Uterus (tissue), 4 donors: ENCODE data around the gene RASSF7. TPM values are rescaled to one million over a fixed set of nuclear protein-coding genes. Genes with fewer than 3 reads are reported as not detected.
"Not testable (repeated sequence)": the region's sequence is repeated elsewhere in the genome, so short reads cannot be mapped to it uniquely, and the experiment has no call there.

ENCODE experiments used
- DNase-seq, 2 donors: peaks; one replicate each; pipeline ENCODE4 v3.0.0-alpha.2; 2019 to 2020
- H3K27ac ChIP-seq, 2 donors: fragments of 200-600 bp; sonication (generic); 1 replicate in 1 of 2; 2 replicates in 1 of 2; pipeline ENCODE4 v1.5.1; 2016 to 2018
- H3K27me3 ChIP-seq, 2 donors: fragments of 200-600 bp; sonication (generic); one replicate each; pipeline ENCODE4 v1.5.1; 2018 to 2019; ENCODE audit warnings: control low read depth in 1 of 2
- H3K36me3 ChIP-seq, 2 donors: fragments of 200-600 bp; sonication (generic); one replicate each; pipeline ENCODE4 v1.5.1; 2019; ENCODE audit warnings: control low read depth in 1 of 2
- H3K4me1 ChIP-seq, 2 donors: fragments of 200-600 bp; sonication (generic); one replicate each; pipeline ENCODE4 v1.5.1; 2018 to 2019; ENCODE audit warnings: control low read depth in 1 of 2
- H3K4me3 ChIP-seq, 2 donors: fragments of 200-600 bp; sonication (generic); 1 replicate in 1 of 2; 2 replicates in 1 of 2; pipeline ENCODE4 v1.5.1; 2018 to 2019; ENCODE audit warnings: mild to moderate bottlenecking in 1 of 2
- H3K9me3 ChIP-seq, 2 donors: fragments of 200-600 bp; sonication (generic); one replicate each; pipeline ENCODE4 v1.5.1; 2019; ENCODE audit warnings: control low read depth in 1 of 2
- POLR2A ChIP-seq, 2 donors: fragments of 450-650 bp; IDR thresholded peaks; one replicate each; pipeline ENCODE4 v1.6.1; 2016; ENCODE audit warnings: antibody characterized with exemption in 2 of 2, mild to moderate bottlenecking in 1 of 2, moderate library complexity in 1 of 2
- intact Hi-C: fragments of 100-400 bp; cut with DNase I; formaldehyde crosslinking; loops from one replicate; pipeline ENCODE4 v1.15.1; 2023; ENCODE audit warnings: low total_unique reads
- total RNA-seq, 4 donors: library from RNA; depleted of rRNA in 3 of 4; stranded (reverse); fragments of >200 nt in 3 of 4; gene quantifications; one replicate each; pipeline versions ENCODE4 v1.1.0 to v1.2.4, GENCODE V29; 2014 to 2023
- TF ChIP-seq, protein P1 (sequence below), 4 experiments: fragments of 200-600 bp in 2 of 4; fragments of 450-650 bp in 2 of 4; sonication (generic) in 2 of 4; IDR thresholded peaks; one replicate each; pipeline ENCODE4 v1.5.1; 2016 to 2019; ENCODE audit warnings: antibody characterized with exemption in 4 of 4, mild to moderate bottlenecking in 2 of 4, moderate library complexity in 1 of 4
- donor health status: DM: yes; HTN: yes; CAD: no.

Gene RASSF7
- total RNA-seq, 4 donors from 2014 or later, result 0.59 to 13.1 (median 8.0) TPM

DNA sequence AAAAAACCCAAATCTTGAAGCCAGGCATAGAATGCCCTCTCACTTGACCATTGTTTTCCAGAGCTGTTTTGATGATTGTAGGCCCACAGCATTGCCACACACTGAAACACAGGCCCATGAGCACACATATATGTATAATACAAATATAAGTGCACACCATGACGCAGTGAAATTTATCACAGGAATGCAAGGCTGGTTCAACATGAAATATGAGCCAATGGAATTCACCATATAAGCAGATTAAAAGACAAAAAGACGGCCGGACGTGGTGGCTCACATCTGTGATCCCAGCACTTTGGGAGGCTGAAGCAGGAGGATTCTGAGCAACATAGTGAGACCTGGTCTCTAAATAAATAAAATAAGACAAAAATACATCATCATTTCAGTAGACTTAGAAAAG, 44.4 kb upstream of the RASSF7 start:
- H3K4me3 ChIP-seq, result no peak overlapping the region
- no peak overlapping the region for H3K27ac ChIP-seq
- intact Hi-C loops, result no loop called here
- H3K9me3 ChIP-seq, result no peaks in the 10 kb centered on the region
- DNase-seq, result no peak
- no peaks in the 10 kb centered on the region for H3K36me3 ChIP-seq
- no peaks in the 10 kb centered on the region for H3K4me1 ChIP-seq
- H3K27me3 ChIP-seq, result no peaks in the 10 kb centered on the region
- TF ChIP-seq POLR2A (IDR thresholded peaks at IDR 0.05), result no peak
- TF ChIP-seq, protein P1, sequence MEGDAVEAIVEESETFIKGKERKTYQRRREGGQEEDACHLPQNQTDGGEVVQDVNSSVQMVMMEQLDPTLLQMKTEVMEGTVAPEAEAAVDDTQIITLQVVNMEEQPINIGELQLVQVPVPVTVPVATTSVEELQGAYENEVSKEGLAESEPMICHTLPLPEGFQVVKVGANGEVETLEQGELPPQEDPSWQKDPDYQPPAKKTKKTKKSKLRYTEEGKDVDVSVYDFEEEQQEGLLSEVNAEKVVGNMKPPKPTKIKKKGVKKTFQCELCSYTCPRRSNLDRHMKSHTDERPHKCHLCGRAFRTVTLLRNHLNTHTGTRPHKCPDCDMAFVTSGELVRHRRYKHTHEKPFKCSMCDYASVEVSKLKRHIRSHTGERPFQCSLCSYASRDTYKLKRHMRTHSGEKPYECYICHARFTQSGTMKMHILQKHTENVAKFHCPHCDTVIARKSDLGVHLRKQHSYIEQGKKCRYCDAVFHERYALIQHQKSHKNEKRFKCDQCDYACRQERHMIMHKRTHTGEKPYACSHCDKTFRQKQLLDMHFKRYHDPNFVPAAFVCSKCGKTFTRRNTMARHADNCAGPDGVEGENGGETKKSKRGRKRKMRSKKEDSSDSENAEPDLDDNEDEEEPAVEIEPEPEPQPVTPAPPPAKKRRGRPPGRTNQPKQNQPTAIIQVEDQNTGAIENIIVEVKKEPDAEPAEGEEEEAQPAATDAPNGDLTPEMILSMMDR (IDR thresholded peaks at IDR 0.05), result no peak

GRCh38 chr11:516918-517685, 43.7 kb upstream of the RASSF7 start:
- intact Hi-C loops, H3K4me1 ChIP-seq, H3K27ac ChIP-seq: not testable (repeated sequence)

DNA sequence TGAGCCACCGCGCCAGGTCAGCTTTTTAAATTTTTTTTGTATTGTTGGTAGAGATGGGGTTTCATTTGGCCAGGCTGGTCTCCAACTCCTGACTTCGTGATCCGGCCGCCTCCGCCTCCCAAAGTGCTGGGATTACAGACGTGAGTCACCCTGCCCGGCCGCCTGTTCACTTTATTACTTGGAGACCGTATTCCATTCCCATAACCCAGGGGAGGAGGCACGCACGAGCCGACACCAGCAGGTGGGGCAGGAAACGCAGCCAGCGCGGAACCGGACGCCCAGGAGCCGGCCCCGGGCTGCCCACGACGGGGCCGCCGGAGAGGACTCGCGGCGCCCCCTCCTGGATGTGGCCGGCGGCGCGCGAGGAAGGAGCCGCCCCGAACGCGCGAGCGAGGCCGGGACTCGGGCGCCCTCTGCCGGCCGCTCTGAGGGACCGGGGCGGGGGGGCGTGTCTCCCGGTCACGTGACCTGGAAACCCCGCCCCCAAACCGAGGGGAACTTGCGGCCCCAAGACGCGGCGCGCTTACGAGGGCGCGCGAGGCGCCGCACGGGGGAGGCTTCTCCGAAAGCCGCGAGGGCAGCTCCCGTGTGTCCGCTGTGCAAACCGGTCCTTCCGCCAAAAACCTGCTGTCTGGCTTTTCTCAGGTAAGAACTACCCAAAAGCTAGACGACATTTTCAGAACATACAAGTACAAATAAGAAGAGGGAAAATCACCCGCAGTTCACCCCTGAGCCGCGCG, 42.1 kb upstream of the RASSF7 start:
- intact Hi-C loops, result no loop called here
- peak; percentile 94 for DNase-seq
- no peaks in the 10 kb centered on the region for H3K9me3 ChIP-seq
- no peaks in the 10 kb centered on the region for H3K4me1 ChIP-seq
- no peak overlapping the region for H3K4me3 ChIP-seq
- no peaks in the 10 kb centered on the region for H3K36me3 ChIP-seq
- H3K27me3 ChIP-seq, result no peaks in the 10 kb centered on the region
- TF ChIP-seq, protein P1 (IDR thresholded peaks at IDR 0.05), result peak; percentile 85 to 100 (median 100)
- TF ChIP-seq POLR2A (IDR thresholded peaks at IDR 0.05), result peak in 1 of 2 donors; percentile 45
- peak overlapping the region; percentile 73 to 84 for H3K27ac ChIP-seq

More at GRCh38 chr11:516918-517685, 43.7 kb upstream of the RASSF7 start:
- DNase-seq, result peak in 1 of 2 donors; percentile 22
- not testable (repeated sequence) for H3K9me3 ChIP-seq, H3K27me3 ChIP-seq, H3K4me3 ChIP-seq, H3K36me3 ChIP-seq

DNA sequence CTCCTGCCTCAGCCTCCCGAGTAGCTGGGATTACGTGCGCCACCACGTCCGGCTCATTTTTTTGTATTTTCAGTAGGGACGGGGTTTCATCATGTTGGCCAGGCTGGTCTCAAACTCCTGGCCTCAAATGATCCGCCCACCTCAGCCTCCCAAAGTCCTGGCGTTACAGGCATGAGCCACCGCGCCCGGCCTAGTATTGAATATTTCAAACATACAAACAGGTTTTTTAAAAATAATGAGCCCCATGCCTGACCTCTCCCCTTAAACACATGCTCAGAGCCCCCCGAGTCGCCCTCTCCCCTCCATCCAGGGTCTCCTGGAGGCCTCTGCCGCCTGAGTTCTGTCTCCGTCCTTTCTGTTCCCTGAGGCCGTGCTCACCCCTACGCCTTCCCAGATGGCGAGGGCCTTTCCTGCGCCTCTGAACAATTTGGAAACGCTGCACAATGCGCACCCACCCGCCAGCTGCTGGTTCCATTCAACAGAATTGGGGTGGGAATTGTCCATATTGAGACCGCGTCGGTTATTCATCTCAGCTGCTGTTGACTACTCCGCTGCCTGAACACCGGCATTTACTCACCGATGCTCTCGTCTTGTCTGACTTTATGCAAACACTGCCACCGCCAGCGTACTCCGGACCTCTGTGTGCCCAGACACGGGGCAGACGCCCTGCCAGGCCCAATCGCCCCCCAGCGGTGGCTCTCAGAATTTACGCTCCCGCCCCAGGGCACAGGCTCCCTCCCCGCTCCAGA, 40.2 kb upstream of the RASSF7 start:
- H3K27ac ChIP-seq, result no peak overlapping the region
- TF ChIP-seq, protein P1 (IDR thresholded peaks at IDR 0.05), result no peak
- TF ChIP-seq POLR2A (IDR thresholded peaks at IDR 0.05), result no peak
- intact Hi-C loops, result no loop called here
- no peaks in the 10 kb centered on the region for H3K4me1 ChIP-seq
- no peak overlapping the region for H3K4me3 ChIP-seq
- H3K9me3 ChIP-seq, result no peaks in the 10 kb centered on the region
- no peaks in the 10 kb centered on the region for H3K27me3 ChIP-seq
- no peaks in the 10 kb centered on the region for H3K36me3 ChIP-seq
- DNase-seq, result no peak

DNA sequence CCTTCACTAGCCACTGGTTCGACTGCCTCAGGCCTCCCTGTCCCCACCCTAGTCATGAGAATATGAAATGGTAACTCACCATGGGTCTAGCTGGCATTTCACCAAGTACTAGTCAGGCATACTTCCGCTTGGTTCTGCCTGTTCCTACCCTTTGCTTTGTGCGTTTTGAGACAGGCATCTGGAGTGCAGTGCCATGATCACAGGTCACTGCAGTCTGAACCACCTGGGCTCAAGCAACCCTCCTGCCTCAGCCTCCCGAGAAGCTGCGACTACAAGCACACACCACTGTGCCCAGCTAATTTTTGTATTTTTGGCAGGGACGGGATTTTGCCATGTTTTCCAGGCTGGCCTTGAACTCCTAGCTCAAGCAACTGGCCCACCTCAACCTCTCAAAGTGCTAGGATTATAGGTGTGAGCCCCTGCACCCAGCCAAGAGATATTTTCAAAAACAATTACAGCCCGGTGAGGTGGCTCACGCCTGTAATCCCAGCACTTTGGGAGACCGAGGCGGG, 39.5 kb upstream of the RASSF7 start:
- no peak for DNase-seq
- TF ChIP-seq, protein P1 (IDR thresholded peaks at IDR 0.05), result no peak
- TF ChIP-seq POLR2A (IDR thresholded peaks at IDR 0.05), result no peak
- H3K36me3 ChIP-seq, result no peaks in the 10 kb centered on the region
- H3K4me3 ChIP-seq, result no peak overlapping the region
- no peaks in the 10 kb centered on the region for H3K27me3 ChIP-seq
- no peaks in the 10 kb centered on the region for H3K4me1 ChIP-seq
- intact Hi-C loops, result no loop called here
- H3K9me3 ChIP-seq, result no peaks in the 10 kb centered on the region
- no peak overlapping the region for H3K27ac ChIP-seq
